ENCODE data around the gene ZACN.
A peak's percentile ranks its signal among the peaks of the same experiment; 100 is the strongest.

The ZACN gene

Small RNA genes within 50 kb of the gene (small RNA-seq; reads per million reads assigned to genes)
- gene MIR6868 (ENCODE audit: insufficient read depth), result 6.4 reads per million, percentile 77 among the genes with 10 or more reads in this experiment

Measured in mesendoderm (in vitro differentiated cells).